Measurements from ENCODE around the gene CNTNAP3.
"Not testable (repeated sequence)": the region's sequence is repeated elsewhere in the genome, so short reads cannot be mapped to it uniquely, and the experiment has no call there.

DNA sequence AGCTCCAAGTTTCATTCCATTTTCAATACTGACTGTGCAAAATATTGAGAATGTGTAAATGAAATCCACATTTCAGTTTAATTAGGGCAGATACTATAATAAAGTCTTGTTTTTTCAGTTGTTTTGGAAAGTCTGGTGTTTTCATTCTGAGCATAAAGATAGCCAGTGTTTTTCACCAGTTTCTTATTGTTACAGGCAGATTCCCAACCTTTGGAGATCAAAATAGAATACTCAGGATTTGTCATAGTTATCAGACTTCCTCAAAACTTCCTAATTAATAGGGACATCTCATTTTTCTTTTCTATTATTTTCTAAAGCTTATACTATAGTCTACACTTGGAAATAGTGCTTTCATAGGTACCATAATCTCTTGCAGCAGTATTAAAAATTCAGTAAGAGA is 176.2 kb downstream of the CNTNAP3 start:
- TF ChIP-seq ZNF384 (IDR thresholded peaks at IDR 0.05); HDGF (IDR thresholded peaks at IDR 0.05; ENCODE audit: borderline replicate concordance); FOXM1 (IDR thresholded peaks at IDR 0.05; ENCODE audit: borderline replicate concordance); ELF4 (IDR thresholded peaks at IDR 0.05); FOXA1 (IDR thresholded peaks at IDR 0.05); TARDBP (IDR thresholded peaks at IDR 0.05); ARNT (IDR thresholded peaks at IDR 0.05); BHLHE40 (IDR thresholded peaks at IDR 0.05; ENCODE audit: borderline replicate concordance); SP1 (IDR thresholded peaks at IDR 0.05); NFRKB (IDR thresholded peaks at IDR 0.05); FOXK2 (IDR thresholded peaks at IDR 0.05); LEF1 (IDR thresholded peaks at IDR 0.05; ENCODE audit: borderline replicate concordance); SUZ12 (IDR thresholded peaks at IDR 0.05): not testable (repeated sequence)
- TF ChIP-seq, protein P1, sequence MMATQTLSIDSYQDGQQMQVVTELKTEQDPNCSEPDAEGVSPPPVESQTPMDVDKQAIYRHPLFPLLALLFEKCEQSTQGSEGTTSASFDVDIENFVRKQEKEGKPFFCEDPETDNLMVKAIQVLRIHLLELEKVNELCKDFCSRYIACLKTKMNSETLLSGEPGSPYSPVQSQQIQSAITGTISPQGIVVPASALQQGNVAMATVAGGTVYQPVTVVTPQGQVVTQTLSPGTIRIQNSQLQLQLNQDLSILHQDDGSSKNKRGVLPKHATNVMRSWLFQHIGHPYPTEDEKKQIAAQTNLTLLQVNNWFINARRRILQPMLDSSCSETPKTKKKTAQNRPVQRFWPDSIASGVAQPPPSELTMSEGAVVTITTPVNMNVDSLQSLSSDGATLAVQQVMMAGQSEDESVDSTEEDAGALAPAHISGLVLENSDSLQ (IDR thresholded peaks at IDR 0.05), result not testable (repeated sequence)

All from HEK293T (cell line).